ENCODE results near the gene REPIN1.
A peak's percentile ranks its signal among the peaks of the same experiment; 100 is the strongest.

The REPIN1 gene

DNA sequence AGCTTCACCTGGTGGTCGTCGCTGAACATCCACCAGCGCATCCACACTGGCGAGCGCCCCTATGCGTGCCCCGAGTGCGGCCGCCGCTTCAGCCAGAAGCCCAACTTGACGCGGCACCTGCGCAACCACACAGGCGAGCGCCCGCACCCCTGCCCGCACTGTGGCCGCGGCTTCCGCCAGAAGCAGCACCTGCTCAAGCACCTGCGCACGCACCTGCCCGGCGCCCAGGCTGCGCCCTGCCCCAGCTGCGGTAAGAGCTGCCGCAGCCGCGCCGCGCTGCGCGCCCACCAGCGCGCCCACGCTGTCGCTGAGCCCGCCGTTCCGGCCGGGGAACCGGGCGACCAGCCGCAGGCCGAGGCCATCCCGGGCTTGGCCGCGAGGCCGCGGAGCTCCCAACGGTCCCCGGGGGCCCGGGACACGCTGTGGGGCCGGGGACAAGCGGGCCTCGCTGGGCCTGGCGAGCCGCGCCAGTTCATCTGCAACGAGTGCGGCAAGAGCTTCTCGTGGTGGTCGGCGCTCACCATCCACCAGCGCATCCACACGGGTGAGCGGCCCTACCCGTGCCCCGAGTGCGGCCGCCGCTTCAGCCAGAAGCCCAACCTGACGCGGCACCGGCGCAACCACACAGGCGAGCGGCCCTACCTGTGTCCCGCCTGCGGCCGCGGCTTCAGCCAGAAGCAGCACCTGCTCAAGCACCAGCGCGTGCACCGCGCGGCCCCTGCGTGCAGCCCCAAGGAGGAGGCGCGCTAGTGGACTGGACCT, 28.9 kb downstream of the REPIN1 start:
- no peak for DNase-seq

DNA sequence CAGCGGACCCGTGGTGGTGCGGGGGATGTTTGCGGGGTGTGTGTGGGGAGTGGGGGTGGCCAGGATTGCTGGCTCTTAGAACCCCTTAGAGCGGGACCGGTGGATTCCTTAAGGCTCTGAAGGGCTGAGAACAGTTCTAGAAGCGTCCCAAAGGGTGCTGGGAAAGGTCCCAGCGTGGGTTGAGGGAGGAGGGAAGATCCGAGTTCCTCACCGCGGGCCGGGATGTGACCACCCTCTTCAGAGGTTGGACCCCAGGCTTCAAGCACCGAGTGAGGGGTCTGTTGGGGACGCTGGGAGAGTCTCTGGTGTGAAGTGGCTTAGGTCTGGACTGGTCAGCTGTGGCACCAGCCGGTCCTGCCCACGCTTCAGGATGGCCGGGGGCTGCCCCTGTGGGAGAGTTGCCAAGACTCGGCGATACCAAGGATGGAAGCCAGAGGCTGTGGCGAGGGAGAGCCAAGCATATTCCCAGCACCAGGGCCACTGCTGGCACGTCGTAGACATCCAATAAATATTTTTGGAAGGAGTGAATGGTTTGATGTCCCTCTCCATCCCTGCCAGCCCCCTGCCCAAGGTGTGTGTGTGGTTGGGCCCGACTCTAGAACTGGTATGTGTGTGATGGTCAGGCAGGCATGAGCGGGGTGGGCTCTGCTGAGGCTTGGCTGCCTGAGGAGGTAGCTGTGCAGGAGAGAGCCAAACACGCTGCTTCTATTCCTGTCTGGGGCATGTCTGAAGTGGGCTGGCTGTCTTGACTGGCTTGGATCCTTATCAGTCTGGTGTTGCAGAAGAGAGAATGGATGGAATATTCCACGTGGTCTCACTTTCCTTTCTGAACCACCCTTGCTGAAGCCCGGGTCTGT, 29.7 kb downstream of the REPIN1 start:
- DNase-seq, result no peak

DNA sequence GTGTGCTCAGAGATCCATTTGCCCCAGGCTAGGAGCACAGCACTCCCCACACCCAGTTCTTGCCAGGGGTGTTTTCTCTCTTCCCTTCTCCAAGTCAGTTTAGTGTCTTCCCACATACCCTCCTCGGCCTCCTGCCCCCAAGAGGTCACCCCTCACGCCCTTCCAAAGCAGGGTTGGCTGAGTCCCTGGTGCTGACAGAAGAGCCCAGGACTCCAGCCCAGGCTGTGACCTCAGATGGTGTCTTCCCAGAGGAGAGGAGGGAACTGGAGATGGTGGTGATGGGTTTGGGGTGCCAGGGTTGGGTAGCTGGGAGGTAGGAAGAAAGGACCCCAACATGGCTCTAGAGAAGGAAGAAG, 30.3 kb downstream of the REPIN1 start:
- DNase-seq, result no peak

DNA sequence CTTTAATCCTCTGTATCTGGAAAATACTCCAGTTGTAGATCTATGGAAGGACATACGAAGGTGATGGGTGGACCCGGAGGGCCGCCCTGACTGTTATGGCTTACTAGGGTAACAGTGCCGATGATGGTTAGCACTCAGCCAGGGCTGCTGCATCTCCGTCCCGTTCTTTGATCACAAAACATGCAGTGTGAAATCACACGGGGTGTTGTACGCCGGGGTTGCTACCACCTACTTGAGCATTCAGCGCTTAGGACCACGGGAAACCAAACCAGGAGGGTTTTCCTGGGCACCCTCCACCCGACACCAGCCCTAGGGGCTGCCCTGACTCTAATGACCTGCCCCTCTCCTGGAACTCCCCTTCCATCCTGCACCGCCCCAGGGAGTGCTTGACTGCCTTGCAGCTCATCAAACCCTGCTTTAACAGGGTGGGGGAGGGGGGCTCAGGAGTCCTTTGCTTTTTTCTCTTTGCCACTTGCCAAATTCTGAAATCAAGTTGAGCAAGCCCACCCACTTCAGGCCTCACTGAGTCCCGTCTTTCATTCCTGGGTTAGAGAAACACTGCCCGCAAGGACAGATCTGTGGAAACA, 30.9 kb downstream of the REPIN1 start:
- DNase-seq, result no peak

DNA sequence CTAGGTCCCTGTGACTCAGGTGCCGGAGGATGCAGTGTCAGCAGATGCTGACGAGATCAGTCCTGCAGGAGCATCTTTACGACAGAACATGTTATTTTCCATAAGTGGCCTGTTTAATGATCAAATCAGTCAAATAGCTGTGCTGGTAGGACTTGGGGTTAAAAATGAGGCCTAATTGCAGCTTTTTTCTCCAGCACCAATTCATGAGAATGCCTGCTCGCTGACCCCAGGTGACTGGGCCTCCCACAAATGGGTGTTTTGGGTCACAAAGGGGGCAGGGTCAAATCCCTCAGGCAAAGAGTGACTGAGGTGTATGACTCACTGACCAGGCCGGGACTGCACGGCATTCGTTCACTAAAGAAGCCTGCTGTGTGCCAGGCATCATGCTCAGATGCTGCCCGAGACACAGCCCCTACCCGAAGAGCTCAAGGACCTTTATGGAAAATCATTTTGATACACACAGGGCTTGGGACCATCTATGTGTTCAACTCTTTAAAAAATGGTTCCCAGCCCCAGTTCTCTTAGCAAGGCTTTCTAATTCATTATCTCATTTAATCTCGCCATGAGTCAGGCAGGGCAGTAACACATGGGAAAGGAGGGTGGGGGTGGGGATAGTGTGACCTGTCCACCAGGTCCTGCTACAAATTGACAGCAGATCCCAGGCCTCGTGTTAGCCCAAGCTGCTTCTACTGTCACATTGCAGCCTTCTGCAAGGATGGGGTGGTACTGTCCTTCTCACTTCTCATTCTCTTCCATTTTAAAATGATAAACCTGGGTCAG, 31.6 kb downstream of the REPIN1 start:
- DNase-seq, result no peak

DNA sequence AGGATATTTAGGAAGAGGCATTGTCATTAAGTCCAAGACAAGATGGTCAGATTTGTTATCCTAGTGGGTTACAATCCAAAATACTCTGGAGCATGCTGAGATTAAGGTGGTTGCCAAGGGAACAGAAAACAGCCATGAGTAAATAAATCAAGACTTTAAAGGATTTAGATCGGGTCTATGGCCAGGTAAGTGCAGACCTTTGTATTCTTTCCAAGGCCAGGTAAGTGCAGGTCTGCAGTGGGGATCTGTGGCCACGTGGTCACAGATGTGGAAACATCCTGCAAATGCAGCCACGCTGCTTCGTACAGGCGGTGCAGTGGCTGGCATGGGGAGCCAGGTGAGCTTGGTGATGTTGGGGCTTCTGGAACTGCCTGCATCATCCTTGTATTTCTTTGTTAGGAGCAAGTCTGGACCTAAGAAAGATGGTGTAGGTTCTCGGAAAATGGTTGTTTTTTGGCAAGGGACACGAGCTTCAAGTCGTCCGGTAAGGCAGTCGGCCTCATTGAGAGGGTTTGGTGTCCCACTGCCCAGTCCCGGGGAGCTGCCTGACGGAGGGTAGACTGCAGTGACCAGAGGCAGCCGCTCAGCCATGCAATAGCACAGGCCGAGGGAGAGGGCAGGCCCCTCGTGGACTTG, 32.3 kb downstream of the REPIN1 start:
- no peak for DNase-seq

DNA sequence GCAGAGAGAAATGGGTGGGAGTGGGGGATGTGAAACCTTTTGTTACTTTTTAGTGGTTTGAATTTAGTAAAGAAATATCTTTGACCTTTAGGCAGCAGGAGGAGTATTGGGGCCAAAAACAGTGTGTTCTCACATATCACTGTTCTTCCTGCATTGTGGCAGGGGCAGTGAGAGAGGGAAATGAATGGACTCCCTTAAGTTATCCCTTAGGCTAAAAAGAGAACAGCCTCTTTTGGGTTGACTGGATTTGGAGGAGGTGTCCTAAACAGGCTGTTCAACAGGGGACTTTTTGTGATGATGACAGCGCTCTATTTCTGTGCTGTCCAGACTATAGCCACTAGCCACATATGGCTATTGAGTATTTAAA, 32.8 kb downstream of the REPIN1 start:
- peak; percentile 38 to 42 (median 42) for DNase-seq

DNA sequence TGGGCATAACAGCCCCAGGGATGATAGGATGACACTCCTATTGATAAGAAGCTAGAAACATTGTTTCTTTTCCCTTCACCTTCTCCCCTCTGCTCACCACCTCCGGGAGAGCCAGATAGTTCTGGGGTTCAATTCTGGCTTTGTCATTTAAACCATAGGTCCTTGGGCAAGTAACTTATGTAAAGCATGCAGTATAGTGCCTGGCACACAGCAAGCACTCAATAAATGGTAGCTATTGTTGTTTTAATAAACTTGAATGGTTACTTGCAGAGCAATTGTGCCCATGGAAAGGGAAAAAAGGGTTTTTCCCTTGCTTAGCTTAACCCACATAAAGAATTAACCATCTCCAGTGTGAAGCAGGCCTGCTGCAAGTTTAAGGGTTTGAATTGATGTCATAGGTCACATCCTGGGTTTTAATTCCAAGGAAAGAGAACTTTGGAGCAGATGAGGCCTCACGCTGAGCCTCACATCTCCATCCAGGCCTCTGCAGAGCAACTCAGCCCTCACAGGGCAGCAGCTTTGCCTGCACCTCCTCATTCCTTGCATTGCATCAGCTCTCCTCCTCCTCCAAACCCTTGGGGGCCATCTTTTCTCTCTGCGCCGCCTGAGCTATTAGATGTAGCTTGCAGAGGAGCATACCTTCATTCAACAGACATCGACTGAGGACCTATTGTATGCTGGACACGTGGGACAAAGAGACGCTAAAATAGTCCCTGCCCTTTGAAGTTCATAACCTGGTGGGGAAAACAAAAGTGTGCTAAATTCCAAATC, 33.4 kb downstream of the REPIN1 start:
- no peak for DNase-seq

DNA sequence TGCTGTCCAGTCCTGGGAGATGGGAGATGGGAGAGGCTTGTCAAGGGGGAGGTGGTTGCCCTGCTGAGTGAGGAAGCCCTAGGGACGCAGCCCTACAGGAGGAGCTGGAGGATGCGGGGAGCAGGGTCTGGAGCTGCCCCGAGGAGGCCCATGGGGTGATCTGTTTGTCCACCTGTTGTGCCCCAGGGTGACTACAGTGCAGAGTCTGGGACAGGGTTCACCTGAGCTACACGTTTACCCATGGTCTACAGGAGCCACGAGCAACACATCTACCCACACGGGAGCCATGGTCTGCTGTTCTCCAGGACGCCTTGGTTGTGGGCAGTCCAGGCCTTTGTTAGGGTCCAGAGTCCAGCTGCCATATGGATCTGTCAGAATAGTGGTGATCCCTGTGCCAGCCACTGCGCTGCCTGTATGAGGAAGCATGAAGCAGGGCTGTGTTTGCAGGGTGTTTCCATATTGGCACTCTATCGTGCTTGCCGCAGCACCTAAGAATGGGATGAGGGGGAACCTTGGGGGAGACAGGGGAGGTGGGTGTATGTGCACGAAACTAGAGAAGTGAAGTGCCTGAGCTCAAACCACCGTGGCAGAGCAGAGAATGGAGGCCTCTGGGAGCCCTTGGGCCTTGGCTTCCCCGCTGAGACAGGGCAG, 34.2 kb downstream of the REPIN1 start:
- DNase-seq, result no peak

DNA sequence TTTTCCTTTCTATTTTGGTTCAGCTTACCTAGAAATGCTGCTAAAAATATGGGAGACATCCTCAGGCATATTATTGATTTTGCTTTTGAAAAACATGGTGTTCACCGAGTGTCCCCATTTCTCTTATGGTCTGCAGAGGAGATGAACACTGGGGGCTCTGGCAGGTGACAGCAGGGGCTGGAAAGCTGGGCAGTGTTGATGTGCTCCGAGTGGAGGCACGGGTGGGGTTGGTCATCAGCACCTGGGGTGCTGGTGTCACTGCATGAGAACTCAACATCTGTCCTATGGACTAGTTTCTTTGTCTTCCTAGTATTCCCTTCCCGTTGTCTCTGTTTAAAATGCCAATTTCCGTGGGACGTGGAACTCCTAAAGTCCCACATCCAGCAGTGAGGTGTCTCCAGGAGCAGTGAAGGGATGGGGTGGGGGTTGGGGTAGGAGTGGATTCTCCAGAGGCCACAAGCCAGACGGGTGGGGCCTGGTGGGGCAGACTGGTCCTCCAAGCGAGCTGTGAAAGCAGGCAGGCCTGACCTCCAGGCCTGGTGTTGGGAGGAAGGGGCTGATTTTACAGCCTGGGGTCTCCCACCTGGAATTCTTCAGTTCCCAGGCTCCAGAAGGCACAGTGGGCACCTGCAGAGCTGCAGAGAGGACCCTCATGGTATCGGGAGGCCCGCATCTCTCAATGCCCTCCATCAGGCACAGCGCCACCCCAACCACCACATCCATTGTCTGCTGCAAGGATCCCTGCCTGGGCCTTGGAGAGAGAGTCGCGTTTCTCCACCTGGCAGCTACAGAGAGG, 35.0 kb downstream of the REPIN1 start:
- no peak for DNase-seq

DNA sequence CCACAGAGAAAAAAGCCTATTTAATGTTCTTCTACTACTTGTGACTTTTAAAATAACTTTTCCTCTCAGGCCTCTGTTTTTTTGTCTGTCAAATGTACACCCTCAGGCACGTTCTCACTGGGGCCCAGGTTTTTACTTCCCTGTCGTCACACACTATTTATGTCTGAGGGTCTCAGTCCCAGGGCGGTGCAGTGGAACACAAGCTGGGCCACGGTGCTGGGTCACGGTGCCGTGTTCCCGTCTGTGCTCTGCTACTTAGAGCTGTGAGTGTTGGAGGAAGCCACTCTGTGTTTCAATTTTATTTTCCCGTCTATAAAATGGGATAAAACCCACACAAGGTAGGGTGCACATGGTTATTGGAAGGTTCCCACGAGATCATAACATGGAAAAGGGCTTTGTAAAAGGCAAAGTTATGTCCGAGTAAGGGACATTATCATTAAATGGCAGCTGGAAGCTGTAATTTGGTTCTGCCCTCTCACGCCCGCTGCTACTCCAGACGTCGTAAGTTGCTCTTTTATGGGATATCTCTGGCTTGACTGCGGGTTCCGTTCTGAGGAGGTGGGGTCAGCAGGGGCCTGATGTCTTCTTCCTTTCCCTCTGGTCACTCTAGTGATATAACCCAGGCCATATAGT, 35.7 kb downstream of the REPIN1 start:
- DNase-seq, result no peak

DNA sequence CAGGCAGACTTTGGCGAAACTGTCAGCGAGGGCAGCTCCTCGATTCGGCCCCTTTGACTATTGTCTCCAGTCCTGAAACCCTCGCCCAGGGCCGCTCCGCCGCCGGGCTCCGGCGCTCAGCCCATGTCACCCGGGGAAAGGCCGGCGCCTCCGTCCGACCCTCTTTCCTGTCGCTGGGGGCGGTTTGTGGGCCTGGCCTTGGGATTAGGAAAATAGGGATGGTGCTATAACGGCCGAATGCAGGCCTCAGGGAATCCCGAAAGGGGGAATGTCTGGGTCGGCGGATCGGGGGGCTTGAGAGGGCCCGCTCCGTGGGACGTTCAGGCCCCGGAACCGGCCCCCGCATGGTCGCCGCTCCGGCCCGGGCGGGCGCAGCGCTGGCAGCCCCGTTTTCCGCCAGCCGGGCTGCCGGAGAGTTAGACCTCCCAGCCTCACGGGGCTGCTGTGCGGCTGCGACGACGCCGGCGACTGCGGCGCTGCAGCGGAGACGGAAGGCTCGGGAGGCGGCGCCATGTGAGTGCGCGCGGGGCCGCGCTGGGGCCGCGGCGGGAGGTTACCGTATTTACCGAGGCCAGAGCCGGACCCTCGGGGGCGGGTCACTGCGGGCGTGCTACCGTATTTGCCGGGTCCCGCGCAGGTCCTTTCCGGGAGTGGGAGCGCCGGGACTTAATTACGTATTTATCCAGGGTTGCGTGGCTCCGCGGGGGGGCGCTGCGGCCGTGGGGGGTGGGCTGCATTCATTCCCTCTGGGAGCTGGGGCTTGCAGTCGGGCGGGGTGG, 36.4 kb downstream of the REPIN1 start:
- DNase-seq, result peak; percentile 87 to 94 (median 91)

DNA sequence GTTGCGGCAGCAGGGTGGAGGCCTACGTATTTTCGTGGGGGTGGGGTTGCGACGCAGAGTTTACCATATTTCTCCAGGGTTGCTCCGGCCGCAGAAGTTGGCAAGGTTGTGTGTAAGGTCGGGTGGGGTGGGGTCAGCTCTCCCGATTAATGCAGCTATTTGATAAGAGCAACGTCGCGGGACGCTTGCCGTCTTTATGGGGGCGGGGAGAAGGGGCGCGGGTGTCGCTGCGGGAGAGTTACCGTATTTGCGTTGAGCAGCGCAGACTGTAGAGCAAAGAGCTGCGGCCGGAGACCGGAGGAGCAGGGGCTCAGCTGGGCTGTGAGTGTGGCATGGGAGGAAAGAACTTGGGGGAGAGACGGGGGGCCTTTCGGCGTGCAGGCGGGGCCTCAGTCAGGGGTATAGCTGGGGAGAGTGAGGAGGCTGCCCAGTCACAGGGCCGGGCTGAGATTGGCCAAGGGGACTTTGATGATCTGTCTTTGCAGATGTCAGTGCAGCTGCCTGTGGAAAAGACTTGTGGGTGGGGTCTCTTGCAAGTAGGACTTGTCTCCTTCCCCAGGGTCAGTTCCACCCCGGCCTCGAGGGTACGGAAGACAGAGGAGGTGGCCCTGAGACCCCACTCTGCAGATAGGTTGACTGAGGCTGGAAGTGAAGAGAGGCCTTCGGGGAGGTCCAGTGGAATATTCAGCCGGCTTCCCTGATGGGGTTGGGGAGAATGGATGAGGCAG, 37.1 kb downstream of the REPIN1 start:
- DNase-seq, result peak in 2 of 3 donors; percentile 21 to 52

DNA sequence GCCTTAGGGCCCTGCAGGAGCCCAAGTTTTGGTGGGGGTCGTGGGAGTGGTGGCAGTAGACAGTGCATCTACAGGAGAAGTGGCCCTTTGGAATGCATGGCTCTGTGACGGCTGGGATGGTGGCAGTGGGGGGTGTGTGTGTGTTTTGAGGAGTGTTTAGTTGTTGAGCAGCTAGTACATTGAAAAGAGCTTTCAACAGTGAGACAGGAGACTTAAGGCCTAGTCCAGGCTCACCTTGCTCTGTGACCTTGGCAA, 37.6 kb downstream of the REPIN1 start:
- no peak for DNase-seq

DNA sequence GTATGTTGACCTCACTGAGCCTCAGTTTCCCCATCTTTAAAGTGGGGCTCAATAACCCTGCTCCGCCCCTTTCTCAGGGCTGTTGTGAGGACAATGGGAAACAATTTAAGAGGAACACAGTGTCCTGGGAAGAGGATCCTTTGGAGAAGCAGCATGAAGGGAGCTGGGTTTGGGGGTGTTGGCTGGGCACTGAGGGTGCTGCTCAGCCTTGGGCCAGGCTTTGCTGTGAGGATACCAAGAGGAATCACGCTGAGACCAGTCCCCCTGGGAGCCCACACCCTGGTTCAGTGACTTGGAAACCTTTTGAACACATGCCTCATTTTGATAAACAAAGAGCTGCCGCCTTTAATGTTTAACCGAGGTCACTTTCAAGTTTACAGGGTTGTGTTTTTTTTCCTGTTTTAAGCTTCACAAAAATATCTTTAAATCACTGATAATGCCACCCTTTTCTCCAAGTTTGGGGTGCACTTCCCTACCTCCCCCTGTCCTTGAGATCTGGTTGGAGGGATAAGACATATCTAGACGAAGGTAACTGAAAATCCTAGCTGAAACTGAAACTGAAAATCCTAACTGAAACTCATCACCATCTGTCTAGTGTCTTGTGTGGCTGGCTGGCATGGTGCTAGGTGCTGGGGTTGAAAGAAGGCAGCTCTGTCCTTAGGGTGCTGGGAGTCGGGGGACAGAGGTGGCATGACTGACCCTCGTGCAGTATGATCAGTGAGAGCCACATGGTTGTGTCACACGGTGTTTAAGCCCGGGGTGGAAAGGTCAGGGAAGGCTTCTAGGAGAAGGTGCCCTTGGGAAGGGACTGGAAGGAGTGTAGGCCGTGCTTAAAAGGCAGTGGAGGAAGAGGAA, 38.2 kb downstream of the REPIN1 start:
- peak in 2 of 3 donors; percentile 33 for DNase-seq

DNA sequence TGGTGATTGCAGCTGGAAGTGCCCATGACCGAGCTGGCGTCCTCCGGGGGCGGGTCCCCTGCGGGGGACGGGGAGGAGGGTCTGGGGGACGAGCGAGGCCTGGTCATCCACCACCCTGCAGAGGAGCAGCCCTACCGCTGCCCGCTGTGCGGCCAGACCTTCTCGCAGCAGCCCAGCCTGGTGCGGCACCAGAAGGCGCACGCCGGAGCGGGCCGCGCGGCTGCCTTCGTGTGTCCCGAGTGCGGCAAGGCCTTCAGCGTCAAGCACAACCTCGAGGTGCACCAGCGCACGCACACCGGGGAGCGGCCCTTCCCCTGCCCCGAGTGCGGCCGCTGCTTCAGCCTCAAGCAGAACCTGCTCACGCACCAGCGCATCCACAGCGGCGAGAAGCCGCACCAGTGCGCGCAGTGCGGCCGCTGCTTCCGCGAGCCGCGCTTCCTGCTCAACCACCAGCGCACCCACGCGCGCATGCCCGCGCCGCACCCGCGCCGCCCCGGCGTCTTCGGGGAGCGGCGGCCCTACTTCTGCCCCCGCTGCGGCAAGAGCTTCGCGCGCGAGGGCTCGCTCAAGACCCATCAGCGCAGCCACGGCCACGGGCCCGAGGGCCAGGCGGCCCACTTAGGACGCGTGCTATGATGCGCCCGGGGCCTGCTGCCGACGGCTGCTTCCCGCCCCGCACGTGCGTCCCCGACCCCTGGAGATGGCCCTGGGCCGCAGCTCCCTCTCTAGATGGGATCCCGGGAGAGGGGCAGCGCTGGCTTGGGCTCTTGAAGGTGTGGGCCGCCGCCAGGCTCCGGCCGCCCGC, 39.2 kb downstream of the REPIN1 start:
- no peak for DNase-seq
